NCI-H69 (cell line): ENCODE results near the gene ANKRD9.

Experiments used
- DNase-seq: peaks from one replicate; lab custom pipeline; 2025; lab: John Stamatoyannopoulos, UW

The ANKRD9 gene

GRCh38 chr14:102512793-102513300 lies 3.3 kb upstream of the ANKRD9 start:
- no peak for DNase-seq

- no peak for DNase-seq
These were observed 2.0 kb upstream of the ANKRD9 start for GRCh38 chr14:102511538-102511937.

GRCh38 chr14:102510616-102511520 lies 1.3 kb upstream of the ANKRD9 start:
- DNase-seq = peak; percentile 19

GRCh38 chr14:102508774-102509745 lies 516 bp downstream of the ANKRD9 start:
- DNase-seq = peak; percentile 72

GRCh38 chr14:102508410-102508773 lies 1.2 kb downstream of the ANKRD9 start:
- DNase-seq = peak; percentile 71

- peak; percentile 20 for DNase-seq
These were observed 1.7 kb downstream of the ANKRD9 start for GRCh38 chr14:102507857-102508312.

- DNase-seq = no peak
These were observed 2.3 kb downstream of the ANKRD9 start for GRCh38 chr14:102507081-102507856.

GRCh38 chr14:102506626-102506925 lies 3.0 kb downstream of the ANKRD9 start:
- DNase-seq = no peak

GRCh38 chr14:102505775-102506625 lies 3.6 kb downstream of the ANKRD9 start:
- no peak for DNase-seq

- DNase-seq = no peak
These were observed 4.5 kb downstream of the ANKRD9 start for GRCh38 chr14:102505000-102505619.

GRCh38 chr14:102504328-102504999 lies 5.1 kb downstream of the ANKRD9 start:
- DNase-seq = no peak

GRCh38 chr14:102503641-102504327 lies 5.8 kb downstream of the ANKRD9 start:
- no peak for DNase-seq

GRCh38 chr14:102502571-102502970 lies 7.0 kb downstream of the ANKRD9 start:
- no peak for DNase-seq

GRCh38 chr14:102501751-102502315 lies 7.7 kb downstream of the ANKRD9 start:
- no peak for DNase-seq

GRCh38 chr14:102500713-102501112 lies 8.9 kb downstream of the ANKRD9 start:
- DNase-seq = no peak

GRCh38 chr14:102500158-102500662 lies 9.4 kb downstream of the ANKRD9 start:
- no peak for DNase-seq

- DNase-seq = no peak
These were observed 10.0 kb downstream of the ANKRD9 start for GRCh38 chr14:102499401-102500157.
